ENCODE data around the gene CAPN10. TPM values are rescaled to one million over a fixed set of nuclear protein-coding genes. Genes with fewer than 3 reads are reported as not detected.

Gene CAPN10
- total RNA-seq, 4 donors from 2014 or later, result 41.9 to 118 (median 48.7) TPM

- Histone ChIP-seq H3K27me3 (no peaks in the 10 kb centered on the region), H3K4me1 (peaks cover 46 to 68% (median 58%) of the 10 kb centered on the region in 4 donors), H3K27ac (peak overlapping the region; percentile 96 to 99 (median 97)), H3K4me3 (peak overlapping the region in 2 of 4 donors; percentile 76 to 77), H3K9me3 (no peaks in the 10 kb centered on the region), H3K36me3 (no peaks in the 10 kb centered on the region)
- WGBS, 2 donors (ENCODE audit: low coverage in 1 of 2), result 40 to 50% methylated on average over 1 to 25 of the region's 26 CpGs
- peak; percentile 90 for DNase-seq
- peak; percentile 67 for TF ChIP-seq POLR2A (IDR thresholded peaks at IDR 0.05)
- peak; percentile 12 to 80 (median 74) for TF ChIP-seq POLR2AphosphoS5 (IDR thresholded peaks at IDR 0.05)
- TF ChIP-seq EP300 (IDR thresholded peaks at IDR 0.05; ENCODE audit: low read depth), result no peak
- intact Hi-C loops (cut with DNase I; ENCODE audit: low total_unique reads), result no loop called here
- in situ Hi-C loops (cut with MboI; ENCODE audit: low pct_ligation_motif_present in 1 of 4, low pct_unique_long_range_greater_than_20kb in 1 of 4, low sequenced_read_pairs in 3 of 4), result no loop called here
Observed at GRCh38 chr2:240565333-240566202, 21.0 kb upstream of the CAPN10 start.

- intact Hi-C loops (cut with DNase I; ENCODE audit: low total_unique reads), result no loop called here
- TF ChIP-seq POLR2A (IDR thresholded peaks at IDR 0.05) (peak; percentile 70), POLR2AphosphoS5 (IDR thresholded peaks at IDR 0.05) (peak; percentile 82 to 90 (median 83)), CTCF (IDR thresholded peaks at IDR 0.05) (peak; percentile 85 to 96 (median 95)), EP300 (IDR thresholded peaks at IDR 0.05; ENCODE audit: low read depth) (no peak)
- peak; percentile 98 for DNase-seq
- H3K4me1 ChIP-seq, result peaks cover 47 to 71% (median 59%) of the 10 kb centered on the region in 4 donors
- H3K27me3 ChIP-seq, result no peaks in the 10 kb centered on the region
- in situ Hi-C loops (cut with MboI; ENCODE audit: low pct_ligation_motif_present in 1 of 4, low pct_unique_long_range_greater_than_20kb in 1 of 4, low sequenced_read_pairs in 3 of 4), result no loop called here
- 11% methylated on average over 26 of the region's 53 CpGs; no CpG with 5 or more reads in 1 of the 2 donors for WGBS, 2 donors (ENCODE audit: low coverage in 1 of 2)
- H3K9me3 ChIP-seq, result no peaks in the 10 kb centered on the region
- H3K4me3 ChIP-seq, result peak overlapping the region; percentile 14 to 77 (median 70)
- no peaks in the 10 kb centered on the region for H3K36me3 ChIP-seq
- H3K27ac ChIP-seq, result peak overlapping the region; percentile 96 to 99 (median 97)
Observed at GRCh38 chr2:240566203-240567136, 20.1 kb upstream of the CAPN10 start.

- Histone ChIP-seq H3K36me3 (no peaks in the 10 kb centered on the region), H3K4me3 (peak overlapping the region; percentile 47 to 77 (median 70)), H3K9me3 (no peaks in the 10 kb centered on the region), H3K27ac (peak overlapping the region; percentile 96 to 99 (median 97)), H3K4me1 (peaks cover 39 to 63% (median 52%) of the 10 kb centered on the region in 4 donors), H3K27me3 (no peaks in the 10 kb centered on the region)
- DNase-seq, result peak; percentile 55
- in situ Hi-C loops (cut with MboI; ENCODE audit: low pct_ligation_motif_present in 1 of 4, low pct_unique_long_range_greater_than_20kb in 1 of 4, low sequenced_read_pairs in 3 of 4) (no loop called here), intact Hi-C loops (cut with DNase I; ENCODE audit: low total_unique reads) (no loop called here)
- 27% methylated on average over 26 of the region's 26 CpGs; no CpG with 5 or more reads in 1 of the 2 donors for WGBS, 2 donors (ENCODE audit: low coverage in 1 of 2)
- no peak for TF ChIP-seq EP300 (IDR thresholded peaks at IDR 0.05; ENCODE audit: low read depth)
- no peak for TF ChIP-seq CTCF (IDR thresholded peaks at IDR 0.05)
- TF ChIP-seq POLR2AphosphoS5 (IDR thresholded peaks at IDR 0.05), result no peak
Observed at GRCh38 chr2:240567137-240567871, 19.2 kb upstream of the CAPN10 start.
